Epithelial cell of proximal tubule (primary cell): ENCODE data around the gene DNAJB12. TPM values are rescaled to one million over a fixed set of nuclear protein-coding genes. Genes with fewer than 3 reads are reported as not detected.
"Not testable (repeated sequence)": the region's sequence is repeated elsewhere in the genome, so short reads cannot be mapped to it uniquely, and the experiment has no call there.

Experiments used
- DNase-seq: peaks from one replicate; pipeline ENCODE4 v3.0.0-alpha.2; 2011; ENCODE audit warnings: low read depth
- H3K4me3 ChIP-seq: 2 replicates; pipeline ENCODE4 v1.5.1; 2011; ENCODE audit warnings: low read depth, mild to moderate bottlenecking, low read length
- CTCF ChIP-seq: conservative IDR thresholded peaks from 2 replicates; pipeline ENCODE4 v1.5.1; 2012; ENCODE audit warnings: low read depth, mild to moderate bottlenecking, low read length
- total RNA-seq: library from RNA; depleted of rRNA; stranded (reverse); fragments of >200 nt; gene quantifications from 2 replicates; pipeline ENCODE4 v1.2.3, GENCODE V29; 2015

Gene DNAJB12
- total RNA-seq, 1 donor from 2014 or later, result 25.0 TPM

- H3K4me3 ChIP-seq, result peak overlapping the region; percentile 55
- no peak for TF ChIP-seq CTCF
- no peak for DNase-seq
Measured at GRCh38 chr10:72297281-72297804, 57.4 kb downstream of the DNAJB12 start.

- H3K4me3 ChIP-seq, result peak overlapping the region; percentile 55
- not testable (repeated sequence) for DNase-seq
Measured at GRCh38 chr10:72296829-72297280, 57.9 kb downstream of the DNAJB12 start.

GRCh38 chr10:72295330-72295910 is 59.3 kb downstream of the DNAJB12 start:
- no peak overlapping the region for H3K4me3 ChIP-seq
- no peak for TF ChIP-seq CTCF
- DNase-seq, result no peak

GRCh38 chr10:72292223-72292691 is 62.5 kb downstream of the DNAJB12 start:
- no peak for DNase-seq
- no peak overlapping the region for H3K4me3 ChIP-seq
- no peak for TF ChIP-seq CTCF

- no peak overlapping the region for H3K4me3 ChIP-seq
- DNase-seq, result no peak
Measured at GRCh38 chr10:72291019-72291532, 63.6 kb downstream of the DNAJB12 start.

GRCh38 chr10:72285972-72286521 is 68.7 kb downstream of the DNAJB12 start:
- DNase-seq, result peak; percentile 76
- no peak for TF ChIP-seq CTCF
- H3K4me3 ChIP-seq, result no peak overlapping the region

More at GRCh38 chr10:72291019-72291532, 63.6 kb downstream of the DNAJB12 start:
- TF ChIP-seq CTCF, result no peak

GRCh38 chr10:72283131-72283530 is 71.6 kb downstream of the DNAJB12 start:
- H3K4me3 ChIP-seq, result no peak overlapping the region
- no peak for DNase-seq
- no peak for TF ChIP-seq CTCF

Other genes with a start within 250 kb of the DNAJB12 start
- gene ANAPC16, start 138.9 kb downstream of the DNAJB12 start, total RNA-seq, result 33.7 and 44.2 TPM in 2 replicates
- gene ASCC1, start 138.6 kb downstream of the DNAJB12 start, total RNA-seq, result 21.4 and 39.0 TPM in 2 replicates
- gene DDIT4, start 81.0 kb downstream of the DNAJB12 start, total RNA-seq, result 33.6 and 122 TPM in 2 replicates